ENCODE results near the gene TREML4. TPM values are rescaled to one million over a fixed set of nuclear protein-coding genes. Genes with fewer than 3 reads are reported as not detected.

Gene TREML4
- total RNA-seq: not detected

- TF ChIP-seq POLR2AphosphoS5 (IDR thresholded peaks at IDR 0.05; ENCODE audit: insufficient read depth in 1 of 2, low read depth in 1 of 2): no peak
- TF ChIP-seq CTCF (IDR thresholded peaks at IDR 0.05): no peak
- no peak for TF ChIP-seq POLR2A (IDR thresholded peaks at IDR 0.05)
- Histone ChIP-seq H3K4me3 (no peak within 1 kb of the TSS), H3K27me3 (no peaks in the 10 kb centered on the region), H3K4me1 (no peaks in the 10 kb centered on the region), H3K9me3 (no peaks in the 10 kb centered on the region), H3K27ac (no peak within 1 kb of the TSS), H3K36me3 (no peaks in the 10 kb centered on the region)
- intact Hi-C loops (cut with DNase I): no loop called here
- no peak for DNase-seq (ENCODE audit: extremely low spot score in 2 of 2)
Measured at GRCh38 chr6:41228096-41228495, at the start of gene TREML4. Gene TREML4, plus strand, starts transcription at chr6:41228349. Its CDS starts 79 bp downstream, at chr6:41228428.

- H3K27ac ChIP-seq: no peak overlapping the region
- no peaks in the 10 kb centered on the region for H3K36me3 ChIP-seq
- no peak for DNase-seq (ENCODE audit: extremely low spot score in 2 of 2)
- H3K27me3 ChIP-seq: no peaks in the 10 kb centered on the region
- TF ChIP-seq POLR2A (IDR thresholded peaks at IDR 0.05) (no peak), POLR2AphosphoS5 (IDR thresholded peaks at IDR 0.05; ENCODE audit: insufficient read depth in 1 of 2, low read depth in 1 of 2) (no peak), CTCF (IDR thresholded peaks at IDR 0.05) (no peak)
- intact Hi-C loops (cut with DNase I): no loop called here
- no peaks in the 10 kb centered on the region for H3K4me1 ChIP-seq
- no peak overlapping the region for H3K4me3 ChIP-seq
- no peaks in the 10 kb centered on the region for H3K9me3 ChIP-seq
Measured at GRCh38 chr6:41179163-41179562, 49.0 kb upstream of the TREML4 start.

- Histone ChIP-seq H3K4me1 (no peaks in the 10 kb centered on the region), H3K27me3 (no peaks in the 10 kb centered on the region), H3K4me3 (no peak overlapping the region), H3K36me3 (no peaks in the 10 kb centered on the region), H3K9me3 (no peaks in the 10 kb centered on the region), H3K27ac (no peak overlapping the region)
- intact Hi-C loops (cut with DNase I): no loop called here
- TF ChIP-seq CTCF (IDR thresholded peaks at IDR 0.05) (no peak), POLR2AphosphoS5 (IDR thresholded peaks at IDR 0.05; ENCODE audit: insufficient read depth in 1 of 2, low read depth in 1 of 2) (no peak), POLR2A (IDR thresholded peaks at IDR 0.05) (no peak)
- no peak for DNase-seq (ENCODE audit: extremely low spot score in 2 of 2)
Measured at GRCh38 chr6:41181566-41181965, 46.6 kb upstream of the TREML4 start.

GRCh38 chr6:41182069-41183034 is 45.8 kb upstream of the TREML4 start:
- Histone ChIP-seq H3K4me3 (no peak overlapping the region), H3K4me1 (no peaks in the 10 kb centered on the region), H3K9me3 (no peaks in the 10 kb centered on the region), H3K27me3 (no peaks in the 10 kb centered on the region), H3K36me3 (no peaks in the 10 kb centered on the region), H3K27ac (no peak overlapping the region)
- intact Hi-C loops (cut with DNase I): no loop called here
- peak in 1 of 2 donors; percentile 52 for DNase-seq (ENCODE audit: extremely low spot score in 2 of 2)
- no peak for TF ChIP-seq POLR2AphosphoS5 (IDR thresholded peaks at IDR 0.05; ENCODE audit: insufficient read depth in 1 of 2, low read depth in 1 of 2)
- TF ChIP-seq CTCF (IDR thresholded peaks at IDR 0.05): peak in 1 of 3 experiments; percentile 7

GRCh38 chr6:41184761-41185160 is 43.4 kb upstream of the TREML4 start:
- Histone ChIP-seq H3K9me3 (no peaks in the 10 kb centered on the region), H3K27ac (no peak overlapping the region), H3K4me3 (no peak overlapping the region), H3K4me1 (no peaks in the 10 kb centered on the region), H3K27me3 (no peaks in the 10 kb centered on the region), H3K36me3 (no peaks in the 10 kb centered on the region)
- no peak for TF ChIP-seq POLR2A (IDR thresholded peaks at IDR 0.05)
- intact Hi-C loops (cut with DNase I): no loop called here
- DNase-seq (ENCODE audit: extremely low spot score in 2 of 2): no peak
